ENCODE measurements around the gene AMACR. TPM values are rescaled to one million over a fixed set of nuclear protein-coding genes. Genes with fewer than 3 reads are reported as not detected.

Gene AMACR
- polyA plus RNA-seq, 1 donor from 2014 or later = 28.5 TPM

DNA sequence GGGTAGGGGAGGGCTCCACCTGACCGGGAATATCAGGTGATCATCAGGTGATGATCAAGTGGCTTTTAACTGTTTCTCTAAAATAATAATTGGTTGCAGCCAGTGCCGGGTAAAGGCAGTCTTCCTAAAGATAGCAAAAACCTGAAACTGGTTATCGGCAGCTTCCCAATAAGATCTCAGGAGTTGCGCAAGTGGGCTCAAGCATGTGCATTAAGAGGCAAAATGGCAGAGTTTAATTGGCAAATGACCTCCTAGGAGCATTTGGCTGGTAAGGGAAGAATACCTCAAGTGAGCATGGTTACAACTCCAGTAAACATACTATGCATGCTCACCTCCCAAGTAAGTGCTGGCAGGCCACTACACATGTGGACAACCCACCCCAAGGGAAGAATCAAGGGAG, 31.0 kb upstream of the AMACR start:
- no peak overlapping the region for H3K4me3 ChIP-seq (ENCODE audit: low read length)
- H3K36me3 ChIP-seq (ENCODE audit: insufficient read depth, low read length) = peaks cover 6% of the 10 kb centered on the region
- no peaks in the 10 kb centered on the region for H3K9me3 ChIP-seq (ENCODE audit: low read length)
- H3K79me2 ChIP-seq (replicated peaks; ENCODE audit: insufficient read depth, low read length) = no peaks in the 10 kb centered on the region
- H3K27ac ChIP-seq (ENCODE audit: low read length) = no peak overlapping the region
- no peaks in the 10 kb centered on the region for H3K27me3 ChIP-seq (ENCODE audit: insufficient read depth, low read depth, low read length)
- no peak for TF ChIP-seq RAD21 (conservative IDR thresholded peaks at IDR 0.05)
- no peak overlapping the region for H3K9ac ChIP-seq (ENCODE audit: low read length)
- no peak overlapping the region for H3K4me2 ChIP-seq (ENCODE audit: low read length)
- H4K20me1 ChIP-seq (ENCODE audit: insufficient read depth) = no peaks in the 10 kb centered on the region
- H3F3A ChIP-seq (ENCODE audit: insufficient read depth, low read length, poor library complexity, severe bottlenecking) = no peaks in the 10 kb centered on the region
- no peak overlapping the region for H2AFZ ChIP-seq (ENCODE audit: low read depth, low read length)
- no peaks in the 10 kb centered on the region for H3K9me2 ChIP-seq (ENCODE audit: insufficient read depth, low read length)

DNA sequence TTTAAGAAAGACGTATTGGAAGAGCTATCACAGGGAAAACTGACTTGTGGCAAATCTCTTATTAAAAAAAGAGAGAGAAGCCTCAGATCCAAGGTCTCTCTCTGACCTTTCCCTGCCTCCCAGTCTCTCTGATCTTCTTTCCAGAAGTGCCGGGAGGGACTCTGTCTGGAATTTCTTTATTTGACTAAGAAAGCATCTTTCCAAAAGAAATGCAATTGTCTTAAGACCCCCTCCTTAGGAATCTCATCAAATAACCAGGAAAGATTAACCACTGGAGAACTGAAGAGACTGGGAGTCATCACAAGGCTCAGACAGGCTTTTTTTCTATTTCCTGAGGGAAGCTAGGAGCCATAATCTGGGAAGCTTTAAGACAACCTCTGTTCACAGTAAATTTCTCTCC, 30.5 kb upstream of the AMACR start:
- no peaks in the 10 kb centered on the region for H3K79me2 ChIP-seq (replicated peaks; ENCODE audit: insufficient read depth, low read length)
- no peaks in the 10 kb centered on the region for H3K27me3 ChIP-seq (ENCODE audit: insufficient read depth, low read depth, low read length)
- H3K9me2 ChIP-seq (ENCODE audit: insufficient read depth, low read length) = no peaks in the 10 kb centered on the region
- H3K36me3 ChIP-seq (ENCODE audit: insufficient read depth, low read length) = peaks cover 7% of the 10 kb centered on the region
- H3K9ac ChIP-seq (ENCODE audit: low read length) = no peak overlapping the region
- no peak for TF ChIP-seq TAF1 (IDR thresholded peaks at IDR 0.05; ENCODE audit: low read depth)
- no peak for TF ChIP-seq MXI1 (conservative IDR thresholded peaks at IDR 0.05; ENCODE audit: poor library complexity, severe bottlenecking)
- no peak for TF ChIP-seq REST (IDR thresholded peaks at IDR 0.05; ENCODE audit: borderline replicate concordance)
- TF ChIP-seq SMC3 (conservative IDR thresholded peaks at IDR 0.05; ENCODE audit: poor library complexity) = no peak
- TF ChIP-seq RAD21 (conservative IDR thresholded peaks at IDR 0.05) = no peak
- no peak for TF ChIP-seq POLR2AphosphoS5 (IDR thresholded peaks at IDR 0.05)
- TF ChIP-seq CTCF (IDR thresholded peaks at IDR 0.05; ENCODE audit: poor library complexity, severe bottlenecking) = no peak
- TF ChIP-seq EP300 (conservative IDR thresholded peaks at IDR 0.05; ENCODE audit: poor library complexity, severe bottlenecking) = no peak
- no peak for TF ChIP-seq EZH2 (IDR thresholded peaks at IDR 0.05; ENCODE audit: borderline replicate concordance, insufficient read depth, low read length, poor library complexity, severe bottlenecking)
- H3K4me2 ChIP-seq (ENCODE audit: low read length) = no peak overlapping the region
- H3K4me3 ChIP-seq (ENCODE audit: low read length) = no peak overlapping the region
- H3F3A ChIP-seq (ENCODE audit: insufficient read depth, low read length, poor library complexity, severe bottlenecking) = no peaks in the 10 kb centered on the region
- H3K9me3 ChIP-seq (ENCODE audit: low read length) = no peaks in the 10 kb centered on the region
- H3K27ac ChIP-seq (ENCODE audit: low read length) = no peak overlapping the region
- no peaks in the 10 kb centered on the region for H4K20me1 ChIP-seq (ENCODE audit: insufficient read depth)
- no peak overlapping the region for H2AFZ ChIP-seq (ENCODE audit: low read depth, low read length)

DNA sequence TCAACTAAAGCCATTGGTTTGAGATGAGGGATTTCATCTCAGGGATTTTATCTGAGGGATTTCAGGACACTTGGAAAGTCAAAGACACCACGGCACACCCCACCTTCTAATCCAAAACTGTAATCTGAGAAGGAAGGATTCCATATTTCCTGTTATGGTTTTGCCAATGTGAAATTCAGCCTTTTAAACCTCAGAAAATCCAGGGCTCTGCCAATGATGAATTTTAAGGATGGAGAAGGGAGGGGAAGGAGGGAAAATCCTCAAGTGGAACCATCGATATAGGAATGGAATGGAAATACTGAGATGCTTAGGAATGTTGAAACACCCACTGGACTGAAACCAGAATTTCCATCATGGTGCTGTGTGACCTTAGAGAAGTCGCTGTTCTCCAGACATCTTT, 29.9 kb upstream of the AMACR start:
- H3K9ac ChIP-seq (ENCODE audit: low read length) = no peak overlapping the region
- no peak overlapping the region for H3K4me2 ChIP-seq (ENCODE audit: low read length)
- H3K79me2 ChIP-seq (replicated peaks; ENCODE audit: insufficient read depth, low read length) = no peaks in the 10 kb centered on the region
- peaks cover 13% of the 10 kb centered on the region for H3K36me3 ChIP-seq (ENCODE audit: insufficient read depth, low read length)
- H4K20me1 ChIP-seq (ENCODE audit: insufficient read depth) = no peaks in the 10 kb centered on the region
- H3K27me3 ChIP-seq (ENCODE audit: insufficient read depth, low read depth, low read length) = no peaks in the 10 kb centered on the region
- no peaks in the 10 kb centered on the region for H3K9me2 ChIP-seq (ENCODE audit: insufficient read depth, low read length)
- no peak overlapping the region for H3K4me3 ChIP-seq (ENCODE audit: low read length)
- TF ChIP-seq POLR2AphosphoS5 (IDR thresholded peaks at IDR 0.05) = no peak
- no peak for TF ChIP-seq SMC3 (conservative IDR thresholded peaks at IDR 0.05; ENCODE audit: poor library complexity)
- no peak for TF ChIP-seq CTCF (IDR thresholded peaks at IDR 0.05; ENCODE audit: poor library complexity, severe bottlenecking)
- no peak for TF ChIP-seq EZH2 (IDR thresholded peaks at IDR 0.05; ENCODE audit: borderline replicate concordance, insufficient read depth, low read length, poor library complexity, severe bottlenecking)
- no peak for TF ChIP-seq REST (IDR thresholded peaks at IDR 0.05; ENCODE audit: borderline replicate concordance)
- H2AFZ ChIP-seq (ENCODE audit: low read depth, low read length) = no peak overlapping the region
- H3F3A ChIP-seq (ENCODE audit: insufficient read depth, low read length, poor library complexity, severe bottlenecking) = no peaks in the 10 kb centered on the region
- no peaks in the 10 kb centered on the region for H3K9me3 ChIP-seq (ENCODE audit: low read length)
- H3K27ac ChIP-seq (ENCODE audit: low read length) = no peak overlapping the region
